Measurements from ENCODE around the gene NPTX2. TPM values are rescaled to one million over a fixed set of nuclear protein-coding genes. Genes with fewer than 3 reads are reported as not detected.

NPTX2 gene
- total and polyA plus RNA-seq, 8 donors: 0.18 to 1.3 (median 0.38) TPM

DNA sequence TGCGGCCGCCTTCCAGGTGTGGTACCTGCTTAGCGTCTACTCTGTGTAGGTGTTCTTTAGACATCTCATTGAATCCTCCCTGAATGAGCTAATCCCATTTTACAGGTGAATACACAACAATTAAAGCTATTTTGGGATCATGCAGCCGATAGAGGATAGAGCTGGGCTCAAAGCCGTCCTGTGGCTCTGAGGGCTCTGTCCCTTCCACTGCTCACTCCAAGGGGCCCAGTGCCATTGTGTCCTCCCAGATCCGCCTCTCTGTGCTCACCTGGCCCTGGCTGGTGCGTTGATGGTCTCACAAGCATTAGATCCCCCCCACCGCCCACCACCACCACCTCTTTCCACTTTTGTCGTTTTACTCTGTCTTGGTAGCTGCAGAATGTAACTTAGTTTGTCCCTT is 13.1 kb downstream of the NPTX2 start:
- intact Hi-C loops (cut with DNase I): no loop called here

DNA sequence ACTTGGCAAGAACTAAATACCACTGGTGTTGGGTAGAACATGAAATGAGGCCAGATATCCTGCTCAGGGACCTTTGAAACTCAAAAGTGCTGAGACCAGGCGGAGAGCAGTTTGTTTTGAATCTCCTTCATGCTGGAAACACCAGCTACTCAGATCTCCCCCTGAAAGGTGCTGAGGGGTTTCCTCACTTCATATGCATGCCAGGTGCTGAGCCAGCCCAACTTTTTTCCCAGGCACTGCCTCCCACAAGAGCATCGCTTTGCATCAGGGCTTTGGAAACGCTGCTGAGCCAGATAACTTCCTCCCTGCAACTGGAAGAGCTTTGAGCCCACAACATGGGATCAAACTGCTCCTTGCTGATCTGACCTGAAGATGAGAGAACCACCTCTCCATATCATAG is 13.7 kb downstream of the NPTX2 start:
- intact Hi-C loops (cut with DNase I): no loop called here

More for the DNA sequence above, 13.1 kb downstream of the NPTX2 start:
- no peak overlapping the region for H3K27ac ChIP-seq
- no peak for ATAC-seq
- H3K4me1 ChIP-seq: no peaks in the 10 kb centered on the region
- H3K27me3 ChIP-seq: peaks cover 0 to 47% of the 10 kb centered on the region in 2 donors
- H3K36me3 ChIP-seq: no peaks in the 10 kb centered on the region
- no peak overlapping the region for H3K4me3 ChIP-seq
- TF ChIP-seq, protein P1, sequence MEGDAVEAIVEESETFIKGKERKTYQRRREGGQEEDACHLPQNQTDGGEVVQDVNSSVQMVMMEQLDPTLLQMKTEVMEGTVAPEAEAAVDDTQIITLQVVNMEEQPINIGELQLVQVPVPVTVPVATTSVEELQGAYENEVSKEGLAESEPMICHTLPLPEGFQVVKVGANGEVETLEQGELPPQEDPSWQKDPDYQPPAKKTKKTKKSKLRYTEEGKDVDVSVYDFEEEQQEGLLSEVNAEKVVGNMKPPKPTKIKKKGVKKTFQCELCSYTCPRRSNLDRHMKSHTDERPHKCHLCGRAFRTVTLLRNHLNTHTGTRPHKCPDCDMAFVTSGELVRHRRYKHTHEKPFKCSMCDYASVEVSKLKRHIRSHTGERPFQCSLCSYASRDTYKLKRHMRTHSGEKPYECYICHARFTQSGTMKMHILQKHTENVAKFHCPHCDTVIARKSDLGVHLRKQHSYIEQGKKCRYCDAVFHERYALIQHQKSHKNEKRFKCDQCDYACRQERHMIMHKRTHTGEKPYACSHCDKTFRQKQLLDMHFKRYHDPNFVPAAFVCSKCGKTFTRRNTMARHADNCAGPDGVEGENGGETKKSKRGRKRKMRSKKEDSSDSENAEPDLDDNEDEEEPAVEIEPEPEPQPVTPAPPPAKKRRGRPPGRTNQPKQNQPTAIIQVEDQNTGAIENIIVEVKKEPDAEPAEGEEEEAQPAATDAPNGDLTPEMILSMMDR (IDR thresholded peaks at IDR 0.05): no peak
- DNase-seq: no peak
- H3K9me3 ChIP-seq: peaks cover 0 to 11% of the 10 kb centered on the region in 2 donors

DNA sequence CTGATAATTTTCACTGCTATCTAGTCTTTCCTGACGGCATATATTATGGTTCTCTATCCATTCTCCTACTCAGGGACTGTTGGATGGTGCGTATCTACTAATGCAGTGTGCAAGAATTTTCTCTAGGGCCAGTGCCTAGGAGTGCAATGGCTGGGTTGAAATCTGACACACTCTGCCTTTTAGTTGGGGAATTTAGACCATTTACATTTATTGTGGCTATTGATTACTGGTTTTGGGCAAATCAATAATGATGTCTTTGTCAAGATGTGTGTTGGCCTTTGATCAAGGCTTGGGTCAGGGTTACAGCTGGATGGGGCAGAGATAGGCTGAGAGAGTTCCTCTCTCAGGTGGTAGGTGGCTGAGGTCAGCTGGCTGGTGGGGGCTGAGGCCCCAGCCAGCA is 21.8 kb downstream of the NPTX2 start:
- H3K4me1 ChIP-seq: no peaks in the 10 kb centered on the region
- peaks cover 0 to 14% of the 10 kb centered on the region in 2 donors for H3K9me3 ChIP-seq
- no peak for DNase-seq
- H3K27me3 ChIP-seq: peaks cover 0 to 10% of the 10 kb centered on the region in 2 donors
- H3K36me3 ChIP-seq: no peaks in the 10 kb centered on the region
- H3K4me3 ChIP-seq: no peak overlapping the region
- intact Hi-C loops (cut with DNase I): no loop called here
- ATAC-seq: no peak
- H3K27ac ChIP-seq: no peak overlapping the region
- TF ChIP-seq, protein P1 (IDR thresholded peaks at IDR 0.05): no peak

More for the DNA sequence above, 13.7 kb downstream of the NPTX2 start:
- no peak for ATAC-seq
- Histone ChIP-seq H3K4me1 (no peaks in the 10 kb centered on the region), H3K36me3 (no peaks in the 10 kb centered on the region), H3K9me3 (peaks cover 0 to 11% of the 10 kb centered on the region in 2 donors), H3K27me3 (peaks cover 0 to 45% of the 10 kb centered on the region in 2 donors), H3K4me3 (no peak overlapping the region), H3K27ac (no peak overlapping the region)
- no peak for DNase-seq
- TF ChIP-seq, protein P1 (IDR thresholded peaks at IDR 0.05): no peak

DNA sequence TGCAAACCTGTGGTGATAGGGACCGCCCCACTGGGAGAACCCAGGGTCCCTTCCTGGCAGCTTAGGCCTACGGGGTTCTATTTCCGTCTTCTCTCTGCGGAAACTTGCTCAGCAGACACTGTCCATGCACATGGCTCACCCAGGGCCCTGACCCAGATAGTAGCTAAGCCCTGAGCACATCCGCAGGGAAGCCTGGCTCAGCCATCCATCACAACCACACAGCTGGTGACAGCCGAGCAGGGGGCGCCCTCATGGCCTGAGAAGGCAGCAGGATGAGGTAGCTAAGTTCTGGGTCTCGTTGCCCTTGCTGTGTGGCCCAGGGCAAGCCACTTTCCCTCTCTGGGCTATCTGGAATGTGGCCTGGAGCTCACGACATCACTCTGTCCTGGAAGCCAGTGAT is 23.3 kb downstream of the NPTX2 start:
- ATAC-seq: no peak
- TF ChIP-seq, protein P1 (IDR thresholded peaks at IDR 0.05): no peak

DNA sequence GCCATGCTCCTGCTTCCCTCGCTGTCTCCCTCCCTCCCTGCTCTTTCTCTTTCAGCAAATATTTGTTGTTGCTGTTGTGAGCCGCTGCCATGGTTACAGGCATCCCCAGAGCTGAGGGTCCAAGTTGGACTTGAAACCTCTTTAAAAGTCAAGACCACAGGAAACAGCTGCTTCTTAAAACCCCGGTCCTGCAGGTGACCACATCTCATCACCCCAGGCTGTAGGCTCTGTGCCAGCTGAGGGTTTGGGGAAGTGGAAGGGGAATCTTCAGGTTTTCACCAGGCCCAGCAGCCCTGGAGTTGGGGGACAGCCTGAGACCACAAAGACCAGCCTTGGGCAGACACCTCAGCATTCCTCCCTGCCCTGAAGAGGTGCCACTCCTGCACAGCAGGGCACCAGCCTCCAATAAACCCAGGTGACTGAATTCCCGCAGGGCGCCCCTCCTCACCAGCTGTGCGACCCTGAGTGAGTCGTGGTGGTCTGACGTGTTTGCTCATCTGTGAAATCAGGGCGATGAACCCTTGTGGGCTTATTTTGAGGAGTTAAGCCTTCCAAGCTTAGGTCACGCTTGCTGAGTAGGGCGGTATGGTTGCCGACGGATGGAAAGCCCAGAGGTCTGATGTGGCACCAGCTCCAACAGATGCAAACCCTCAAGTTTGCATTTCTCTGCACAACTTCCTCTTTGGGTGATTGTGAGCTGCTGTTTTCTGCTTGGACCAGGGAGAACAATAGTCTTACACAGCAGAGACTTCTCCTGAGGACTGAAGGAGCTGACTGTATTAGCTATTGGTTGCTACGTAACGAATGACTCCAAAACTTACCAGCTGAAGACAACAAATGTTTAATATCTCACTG is 24.8 kb downstream of the NPTX2 start:
- DNase-seq (no peak), ATAC-seq (no peak)
- H3K27ac ChIP-seq: no peak overlapping the region
- no peaks in the 10 kb centered on the region for H3K4me1 ChIP-seq
- intact Hi-C loops (cut with DNase I): no loop called here
- TF ChIP-seq, protein P1 (IDR thresholded peaks at IDR 0.05): no peak
- peaks cover 0 to 14% of the 10 kb centered on the region in 2 donors for H3K9me3 ChIP-seq
- peaks cover 0 to 10% of the 10 kb centered on the region in 2 donors for H3K27me3 ChIP-seq
- no peak overlapping the region for H3K4me3 ChIP-seq
- no peaks in the 10 kb centered on the region for H3K36me3 ChIP-seq

More for the DNA sequence above, 23.3 kb downstream of the NPTX2 start:
- no peak for DNase-seq
- peaks cover 0 to 14% of the 10 kb centered on the region in 2 donors for H3K9me3 ChIP-seq
- no peak overlapping the region for H3K4me3 ChIP-seq
- H3K27me3 ChIP-seq: peaks cover 0 to 10% of the 10 kb centered on the region in 2 donors
- intact Hi-C loops (cut with DNase I): no loop called here
- H3K4me1 ChIP-seq: no peaks in the 10 kb centered on the region
- H3K36me3 ChIP-seq: no peaks in the 10 kb centered on the region
- no peak overlapping the region for H3K27ac ChIP-seq
